Fibroblast of lung (primary cell): ENCODE data around the gene TNIP2. TPM values are rescaled to one million over a fixed set of nuclear protein-coding genes. Genes with fewer than 3 reads are reported as not detected.

Experiments used
- DNase-seq, 2 donors: peaks; one replicate each; pipeline versions ENCODE4 v3.0.0 to v3.0.0-alpha.2; 2010; ENCODE audit warnings: low read depth in 2 of 2
- H2AFZ ChIP-seq: 2 replicates; pipeline ENCODE4 v1.5.1; 2012; ENCODE audit warnings: low read length, control low read depth, inconsistent platforms
- H3K27ac ChIP-seq: 2 replicates; pipeline ENCODE4 v1.5.1; 2011; ENCODE audit warnings: low read length, control low read depth; ENCODE audit not compliant: insufficient read depth
- H3K27me3 ChIP-seq: 2 replicates; pipeline ENCODE4 v1.5.1; 2011; ENCODE audit warnings: mild to moderate bottlenecking, low read length; ENCODE audit not compliant: control insufficient read depth, insufficient read depth
- H3K36me3 ChIP-seq: 2 replicates; pipeline ENCODE4 v1.5.1; 2011; ENCODE audit warnings: low read length; ENCODE audit not compliant: control insufficient read depth, insufficient read depth
- H3K4me1 ChIP-seq: 2 replicates; pipeline ENCODE4 v1.5.1; 2011; ENCODE audit warnings: low read length; ENCODE audit not compliant: control insufficient read depth, insufficient read depth; ENCODE audit errors: extremely low read depth
- H3K4me2 ChIP-seq: 2 replicates; pipeline ENCODE4 v1.5.1; 2011; ENCODE audit warnings: low read length, control low read depth; ENCODE audit not compliant: insufficient read depth; ENCODE audit errors: extremely low read depth
- H3K4me3 ChIP-seq, 4 experiments: fragments of 200-600 bp in 1 of 4; sonication (generic) in 1 of 4; replicated peaks in 1 of 4; 2 replicates each; pipeline ENCODE4 v1.5.1; 2011 to 2016; ENCODE audit warnings: low read length in 4 of 4, low read depth in 3 of 4, mild to moderate bottlenecking in 3 of 4, control low read depth in 2 of 4, inconsistent platforms in 1 of 4, mixed read lengths in 1 of 4; ENCODE audit not compliant: insufficient read depth in 1 of 4; ENCODE audit errors: control extremely low read depth in 1 of 4
- H3K79me2 ChIP-seq: 2 replicates; pipeline ENCODE4 v1.5.1; 2012; ENCODE audit warnings: mild to moderate bottlenecking, low read length, inconsistent platforms; ENCODE audit not compliant: control insufficient read depth, insufficient read depth
- H3K9ac ChIP-seq: 2 replicates; pipeline ENCODE4 v1.5.1; 2011; ENCODE audit warnings: mild to moderate bottlenecking, low read length, control low read depth; ENCODE audit not compliant: insufficient read depth
- H3K9me3 ChIP-seq: 2 replicates; pipeline ENCODE4 v1.5.1; 2012; ENCODE audit warnings: low read depth, low read length; ENCODE audit not compliant: control insufficient read depth, insufficient read depth
- H4K20me1 ChIP-seq: 2 replicates; pipeline ENCODE4 v1.5.1; 2011; ENCODE audit warnings: low read length; ENCODE audit not compliant: control insufficient read depth, insufficient read depth; ENCODE audit errors: extremely low read depth
- CTCF ChIP-seq, 2 donors: IDR thresholded peaks in 1 of 2; conservative IDR thresholded peaks in 1 of 2; 1 replicate in 1 of 2; 2 replicates in 1 of 2; pipeline ENCODE4 v1.5.1; 2011 to 2012; ENCODE audit warnings: low read length in 2 of 2, control low read depth in 1 of 2, inconsistent platforms in 1 of 2, low read depth in 1 of 2, mild to moderate bottlenecking in 1 of 2
- EZH2 ChIP-seq: IDR thresholded peaks from 2 replicates; pipeline ENCODE4 v1.5.1; 2012; ENCODE audit warnings: low read length, control low read depth, mild to moderate bottlenecking; ENCODE audit errors: missing control alignments
- polyA plus RNA-seq, 2 donors: library from polyadenylated mRNA; depleted of rRNA in 1 of 2; stranded (reverse) in 1 of 2; unstranded in 1 of 2; fragments of >200 nt; gene quantifications; 2 replicates each; pipeline ENCODE4 v1.2.1, GENCODE V29; 2011 to 2012; ENCODE audit warnings: missing spikeins in 1 of 2
- total RNA-seq: library from RNA; depleted of rRNA; stranded (reverse); fragments of >200 nt; gene quantifications from 2 replicates; pipeline ENCODE4 v1.2.1, GENCODE V29; 2014

Gene TNIP2
- total and polyA plus RNA-seq, 2 donors (not counting 1 experiment from before 2014, with no cell fraction given), result 21.8 to 56.5 TPM

GRCh38 chr4:2798399-2799223 lies 42.5 kb upstream of the TNIP2 start:
- H4K20me1 ChIP-seq, result no peaks in the 10 kb centered on the region
- H3K4me2 ChIP-seq, result no peak overlapping the region
- DNase-seq, result peak in 1 of 2 donors; percentile 18
- no peaks in the 10 kb centered on the region for H3K27me3 ChIP-seq
- H3K4me1 ChIP-seq, result peaks cover 32% of the 10 kb centered on the region
- H3K27ac ChIP-seq, result no peak overlapping the region
- H3K36me3 ChIP-seq, result peaks cover 2% of the 10 kb centered on the region
- TF ChIP-seq EZH2 (no peak), CTCF (conservative IDR thresholded peaks at IDR 0.05 in 1 of 2, IDR thresholded peaks at IDR 0.05 in 1 of 2; ENCODE audit: low read depth in 1 of 2, low read length in 2 of 2) (no peak)
- H3K79me2 ChIP-seq, result peaks cover 9% of the 10 kb centered on the region
- no peak overlapping the region for H3K4me3 ChIP-seq
- no peaks in the 10 kb centered on the region for H3K9me3 ChIP-seq
- H3K9ac ChIP-seq, result no peak overlapping the region
- no peak overlapping the region for H2AFZ ChIP-seq

- no peak overlapping the region for H3K9ac ChIP-seq
- TF ChIP-seq EZH2 (no peak), CTCF (conservative IDR thresholded peaks at IDR 0.05 in 1 of 2, IDR thresholded peaks at IDR 0.05 in 1 of 2; ENCODE audit: low read depth in 1 of 2, low read length in 2 of 2) (no peak)
- H3K79me2 ChIP-seq, result peaks cover 8% of the 10 kb centered on the region
- H3K27ac ChIP-seq, result no peak overlapping the region
- no peak overlapping the region for H2AFZ ChIP-seq
- no peaks in the 10 kb centered on the region for H3K9me3 ChIP-seq
- H3K4me2 ChIP-seq, result no peak overlapping the region
- peaks cover 2% of the 10 kb centered on the region for H3K36me3 ChIP-seq
- H4K20me1 ChIP-seq, result no peaks in the 10 kb centered on the region
- no peaks in the 10 kb centered on the region for H3K27me3 ChIP-seq
- H3K4me1 ChIP-seq, result peaks cover 33% of the 10 kb centered on the region
- no peak overlapping the region for H3K4me3 ChIP-seq
- DNase-seq, result no peak
Measured at GRCh38 chr4:2797545-2798305, 41.6 kb upstream of the TNIP2 start.

GRCh38 chr4:2796849-2797544 lies 40.9 kb upstream of the TNIP2 start:
- Histone ChIP-seq H3K9me3 (no peaks in the 10 kb centered on the region), H3K36me3 (peaks cover 2% of the 10 kb centered on the region), H3K4me3 (no peak overlapping the region), H3K27ac (peak overlapping the region; percentile 23), H3K9ac (no peak overlapping the region), H3K27me3 (no peaks in the 10 kb centered on the region), H4K20me1 (no peaks in the 10 kb centered on the region), H3K4me2 (no peak overlapping the region), H3K79me2 (peaks cover 7% of the 10 kb centered on the region), H3K4me1 (peaks cover 33% of the 10 kb centered on the region), H2AFZ (no peak overlapping the region)
- no peak for DNase-seq
- TF ChIP-seq EZH2 (no peak), CTCF (conservative IDR thresholded peaks at IDR 0.05 in 1 of 2, IDR thresholded peaks at IDR 0.05 in 1 of 2; ENCODE audit: low read depth in 1 of 2, low read length in 2 of 2) (no peak)
